Measurements from ENCODE around the gene DDA1.

DNA sequence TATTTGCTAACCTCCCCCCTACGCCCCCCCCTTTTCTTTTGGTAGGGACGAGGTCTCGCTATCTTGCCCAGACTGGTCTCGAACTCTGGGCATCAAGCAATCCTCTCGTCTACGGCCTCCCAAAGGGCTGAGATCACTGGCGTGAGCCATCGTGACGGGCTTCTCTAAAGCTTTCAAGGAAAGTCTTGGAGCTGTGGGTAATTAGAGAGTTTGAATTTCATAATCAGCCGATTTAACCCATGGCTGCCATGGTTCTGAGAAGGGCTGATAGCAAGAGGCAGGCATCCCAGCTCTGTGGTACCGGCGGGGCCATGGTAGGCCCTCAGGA lies 5.5 kb upstream of the DDA1 start:
- no peak for TF ChIP-seq CTCF (IDR thresholded peaks at IDR 0.05)
- no peak for TF ChIP-seq POLR2A (IDR thresholded peaks at IDR 0.05)

All from lower leg skin (tissue), 3 donors.